ENCODE data around the gene TMEM143. TPM values are rescaled to one million over a fixed set of nuclear protein-coding genes. Genes with fewer than 3 reads are reported as not detected.

Gene TMEM143
- total and polyA plus RNA-seq, 10 of the 15 experiments (the other 5 are each of a cell fraction or from before 2014, with no cell fraction given): 1.5 to 19.5 (median 10.1) TPM

- TF ChIP-seq E4F1 (IDR thresholded peaks at IDR 0.05; ENCODE audit: borderline replicate concordance, partially characterized antibody) (no peak), EGR1 (IDR thresholded peaks at IDR 0.05; ENCODE audit: borderline replicate concordance in 1 of 2, low read depth in 2 of 2, low read length in 2 of 2) (no peak), HCFC1 (IDR thresholded peaks at IDR 0.05; ENCODE audit: low read length) (no peak), CUX1 (IDR thresholded peaks at IDR 0.05; ENCODE audit: insufficient replicate concordance, low read depth, low read length) (no peak), CBX3 (IDR thresholded peaks at IDR 0.05; ENCODE audit: borderline replicate concordance, low read depth) (no peak), ATF7 (IDR thresholded peaks at IDR 0.05; ENCODE audit: low read depth) (no peak), PKNOX1 (IDR thresholded peaks at IDR 0.05) (no peak), CEBPB (IDR thresholded peaks at IDR 0.05; ENCODE audit: borderline replicate concordance in 1 of 2, low read depth in 2 of 2, low read length in 2 of 2) (no peak)
These were observed 31.4 kb upstream of the TMEM143 start (continued) for GRCh38 chr19:48395170-48395455.

All from GM12878 (cell line).